ENCODE results near the gene SH3BP2. TPM values are rescaled to one million over a fixed set of nuclear protein-coding genes. Genes with fewer than 3 reads are reported as not detected.

Gene SH3BP2
- total RNA-seq, 2 experiments from 2014 or later: 78.8 to 82.5 TPM

- ChIA-PET POLR2A (no interaction called here), CTCF (no interaction called here)
These were observed 30.9 kb downstream of the SH3BP2 start for GRCh38 chr4:2823671-2824328.

DNA sequence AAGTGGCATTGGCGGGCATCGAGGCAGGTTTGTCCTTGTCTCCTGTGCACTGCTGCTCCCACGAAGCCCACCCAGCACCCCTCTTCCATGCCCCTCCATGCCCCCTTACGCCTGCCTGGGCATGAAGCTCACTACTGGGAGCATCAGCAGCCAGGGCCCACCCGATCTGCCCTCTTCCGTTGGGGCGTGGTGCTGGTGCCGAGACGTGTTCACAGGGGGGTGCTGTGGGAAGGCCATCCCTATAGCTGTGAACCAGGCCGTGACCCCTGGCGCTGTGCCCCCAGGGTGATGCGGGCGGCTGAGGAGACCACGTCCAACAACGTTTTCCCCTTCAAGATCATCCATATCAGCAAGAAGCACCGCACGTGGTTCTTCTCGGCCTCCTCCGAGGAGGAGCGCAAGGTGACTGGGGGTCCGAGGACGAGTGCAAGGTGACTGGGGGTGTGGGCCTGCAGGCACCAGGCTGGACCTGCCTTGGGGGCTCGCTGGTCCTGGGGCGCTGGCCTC, 31.5 kb downstream of the SH3BP2 start:
- POLR2A ChIA-PET: no interaction called here
- CTCF ChIA-PET: no interaction called here

GRCh38 chr4:2824836-2825381, 32.0 kb downstream of the SH3BP2 start:
- POLR2A ChIA-PET: no interaction called here
- CTCF ChIA-PET: no interaction called here

GRCh38 chr4:2825740-2826139, 32.9 kb downstream of the SH3BP2 start:
- ChIA-PET CTCF (no interaction called here), POLR2A (no interaction called here)

GRCh38 chr4:2827071-2827873, 34.4 kb downstream of the SH3BP2 start:
- POLR2A ChIA-PET: no interaction called here
- CTCF ChIA-PET: no interaction called here

- ChIA-PET POLR2A (no interaction called here), CTCF (no interaction called here)
These were observed 35.2 kb downstream of the SH3BP2 start for GRCh38 chr4:2827874-2828751.

GRCh38 chr4:2828758-2829181, 35.9 kb downstream of the SH3BP2 start:
- CTCF ChIA-PET: no interaction called here
- POLR2A ChIA-PET: no interaction called here

DNA sequence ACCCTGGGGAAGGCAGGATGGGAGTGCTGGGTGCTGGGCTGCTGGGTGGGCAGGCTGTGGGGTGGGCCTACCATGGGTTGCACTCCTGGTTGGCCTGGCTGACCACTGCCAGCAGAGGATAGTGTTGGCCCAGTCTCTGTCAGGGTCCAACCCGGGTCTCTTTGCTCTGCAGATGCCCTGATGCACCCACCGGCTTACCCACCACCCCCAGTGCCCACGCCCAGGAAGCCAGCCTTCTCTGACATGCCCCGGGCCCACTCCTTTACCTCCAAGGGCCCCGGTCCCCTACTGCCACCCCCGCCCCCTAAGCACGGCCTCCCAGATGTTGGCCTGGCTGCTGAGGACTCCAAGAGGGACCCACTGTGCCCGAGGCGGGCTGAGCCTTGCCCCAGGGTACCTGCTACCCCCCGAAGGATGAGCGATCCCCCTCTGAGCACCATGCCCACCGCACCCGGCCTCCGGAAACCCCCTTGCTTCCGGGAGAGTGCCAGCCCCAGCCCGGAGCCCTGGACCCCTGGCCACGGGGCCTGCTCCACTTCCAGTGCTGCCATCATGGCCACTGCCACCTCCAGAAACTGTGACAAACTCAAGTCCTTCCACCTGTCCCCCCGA, 36.5 kb downstream of the SH3BP2 start:
- ChIA-PET POLR2A (no interaction called here), CTCF (interaction anchor here (0.7 kb wide), 1 partner anchor 11 kb away, joined by 4 read pairs; no protein-coding TSS in a partner anchor)

- CTCF ChIA-PET: interaction anchor here (0.7 kb wide), 1 partner anchor 11 kb away, joined by 4 read pairs; no protein-coding TSS in a partner anchor
- POLR2A ChIA-PET: no interaction called here
These were observed 37.1 kb downstream of the SH3BP2 start for GRCh38 chr4:2829933-2830451.

DNA sequence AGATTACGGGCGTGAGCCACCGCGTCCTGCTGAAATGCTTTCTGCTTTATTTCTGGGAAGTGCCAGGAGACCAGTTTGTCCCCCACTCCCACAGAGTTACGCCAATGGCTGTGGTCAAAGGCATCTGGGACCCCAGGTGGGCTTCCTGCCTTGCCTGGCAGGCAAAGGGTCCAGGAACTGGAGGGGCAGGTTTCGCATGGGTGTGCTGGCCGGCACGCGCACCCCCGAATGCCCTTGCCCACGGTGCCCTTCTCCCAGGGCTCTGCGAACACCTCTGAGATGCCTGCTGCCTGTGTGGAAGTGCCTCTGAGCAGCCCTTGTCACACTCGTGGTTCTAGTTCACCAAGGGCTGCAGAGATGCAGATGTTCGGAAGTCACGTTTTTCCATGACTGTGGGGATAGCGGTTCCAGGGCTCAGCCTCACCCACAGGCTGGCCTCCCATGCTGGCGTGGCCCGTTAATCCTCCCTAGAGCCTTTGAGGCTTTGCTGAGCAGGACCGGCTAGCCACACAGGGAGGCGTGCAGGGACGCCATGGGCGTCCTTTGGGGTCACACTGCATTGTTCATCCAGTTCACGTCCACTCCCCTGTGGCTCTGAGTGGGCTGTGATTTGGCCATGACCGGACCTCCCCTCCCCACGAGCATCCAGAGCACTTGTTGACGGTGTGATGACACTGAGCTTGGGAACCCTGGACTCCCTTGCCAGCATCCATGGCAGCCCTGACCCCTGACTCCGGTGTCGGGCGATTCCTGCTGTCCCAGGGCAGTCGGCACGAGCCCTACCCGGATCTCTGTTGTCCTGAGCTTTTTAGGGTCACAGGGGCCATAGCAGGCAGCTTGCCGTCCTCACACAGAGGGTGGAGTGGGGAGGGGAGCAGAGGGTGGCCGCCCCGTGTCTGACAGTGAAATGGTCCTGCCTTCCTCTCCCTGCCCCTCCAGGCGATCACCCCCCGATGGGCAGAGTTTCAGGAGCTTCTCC, 38.0 kb downstream of the SH3BP2 start:
- POLR2A ChIA-PET: no interaction called here
- CTCF ChIA-PET: no interaction called here

DNA sequence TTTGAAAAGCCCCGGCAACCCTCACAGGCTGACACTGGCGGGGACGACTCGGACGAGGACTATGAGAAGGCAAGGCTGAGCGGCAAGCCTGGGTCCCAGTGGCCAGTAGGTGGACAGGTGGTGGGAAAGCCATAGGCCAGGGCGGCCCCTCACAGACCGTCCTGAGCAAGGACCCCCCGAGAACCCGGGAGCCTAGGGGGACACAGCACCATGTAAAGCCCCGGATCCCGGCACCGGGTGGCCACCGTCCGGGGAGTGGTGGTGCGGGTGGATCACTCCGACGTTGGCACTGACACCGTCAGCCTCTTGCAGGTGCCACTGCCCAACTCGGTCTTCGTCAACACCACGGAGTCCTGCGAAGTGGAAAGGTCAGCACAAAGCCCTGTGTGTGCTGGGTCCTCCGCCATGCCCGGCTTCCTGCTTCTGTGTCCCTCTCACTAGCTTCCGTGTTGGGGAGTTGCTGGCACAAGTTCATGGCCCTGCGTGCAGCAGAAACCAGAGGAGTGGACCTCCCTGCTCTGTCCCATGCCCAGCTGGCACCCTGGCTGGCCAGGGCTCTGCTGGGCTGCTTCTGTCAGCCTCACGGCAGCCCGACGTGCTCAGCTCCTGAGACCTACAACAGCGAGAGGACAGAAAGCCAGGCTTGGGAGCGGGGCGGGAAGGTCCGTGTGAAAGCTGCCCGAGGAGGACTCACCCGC, 38.9 kb downstream of the SH3BP2 start:
- ChIA-PET CTCF (no interaction called here), POLR2A (no interaction called here)

- ChIA-PET POLR2A (no interaction called here), CTCF (no interaction called here)
These were observed 39.6 kb downstream of the SH3BP2 start for GRCh38 chr4:2832309-2832980.

- CTCF ChIA-PET: no interaction called here
- POLR2A ChIA-PET: no interaction called here
These were observed 40.2 kb downstream of the SH3BP2 start for GRCh38 chr4:2832981-2833670.

DNA sequence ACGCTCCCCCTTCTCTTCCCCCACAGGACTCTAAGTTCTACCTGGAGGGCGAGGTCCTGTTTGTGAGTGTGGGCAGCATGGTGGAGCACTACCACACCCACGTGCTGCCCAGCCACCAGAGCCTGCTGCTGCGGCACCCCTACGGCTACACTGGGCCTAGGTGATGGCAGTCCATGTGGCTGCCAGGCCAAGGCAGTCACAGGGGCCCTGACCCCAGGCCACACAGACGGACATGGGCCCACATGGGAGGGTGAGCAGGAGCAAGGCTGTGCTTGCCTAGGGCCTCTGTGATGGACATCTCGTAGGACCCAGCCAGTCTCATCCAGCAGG, 40.8 kb downstream of the SH3BP2 start:
- ChIA-PET POLR2A (no interaction called here), CTCF (no interaction called here)

DNA sequence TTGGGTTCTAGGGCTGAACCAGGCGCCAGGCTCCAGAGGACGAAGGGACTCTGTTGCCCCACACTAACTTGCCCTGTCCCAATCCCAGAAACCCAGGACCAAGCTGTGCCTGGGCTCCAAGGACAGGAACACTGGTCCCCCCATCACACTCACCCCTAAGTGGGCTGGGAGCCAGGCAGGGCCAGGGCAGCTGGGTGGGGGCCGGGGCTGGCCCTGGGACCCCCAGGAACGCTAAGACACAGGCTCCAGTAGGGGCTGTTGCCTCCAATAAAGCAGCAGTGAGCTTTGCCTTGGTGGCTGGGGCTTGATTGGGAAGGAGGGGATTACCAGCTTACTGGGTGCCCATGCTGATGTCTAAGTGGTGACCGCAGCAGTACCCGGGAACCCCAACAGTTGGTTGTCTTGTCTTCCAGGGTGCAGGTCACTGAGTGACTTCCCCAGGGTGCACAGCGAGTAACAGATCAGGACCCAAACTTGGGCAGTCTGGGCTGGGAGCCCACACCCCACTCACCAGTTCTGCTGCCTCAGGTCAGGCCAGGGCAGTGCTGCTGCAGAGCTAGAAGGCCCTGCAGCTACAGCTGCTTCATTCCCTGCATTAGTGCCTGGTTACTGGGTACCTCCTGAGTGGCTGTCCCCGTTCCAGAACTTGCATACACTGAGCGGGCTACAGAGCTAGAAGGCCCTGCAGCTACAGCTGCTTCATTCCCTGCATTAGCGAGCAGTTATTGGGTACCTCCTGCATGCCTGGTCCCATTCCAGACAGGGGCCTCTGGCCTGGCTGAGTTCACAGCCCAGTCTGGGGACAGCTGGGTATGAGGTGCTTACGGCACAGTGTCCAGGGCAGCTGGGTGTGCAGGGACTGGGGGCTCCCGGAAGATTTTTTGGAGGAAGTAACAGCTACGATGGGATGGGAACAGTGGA, 41.4 kb downstream of the SH3BP2 start:
- ChIA-PET CTCF (interaction anchor here (1.2 kb wide), 1 partner anchor 91 kb away, joined by 3 read pairs; no protein-coding TSS in a partner anchor), POLR2A (no interaction called here)

- ChIA-PET CTCF (interaction anchor here (0.8 to 1.2 kb wide), 2 partner anchors 9 to 89 kb away, joined by 3 to 4 read pairs; no protein-coding TSS in a partner anchor), POLR2A (no interaction called here)
These were observed 43.1 kb downstream of the SH3BP2 start for GRCh38 chr4:2835978-2836377.
